K562 (cell line): ENCODE data around the gene THAP8. TPM values are rescaled to one million over a fixed set of nuclear protein-coding genes. Genes with fewer than 3 reads are reported as not detected.

Experiments
- C11orf30 ChIP-seq: fragments of 450-650 bp; IDR thresholded peaks from 2 replicates; pipeline ENCODE4 v1.6.1; 2016; ENCODE audit warnings: low read depth, mild to moderate bottlenecking
- CTCF ChIP-seq, 3 experiments: IDR thresholded peaks in 2 of 3; conservative IDR thresholded peaks in 1 of 3; 2 replicates each; pipeline ENCODE4 v1.5.1; 2011 to 2012; ENCODE audit warnings: low read length in 3 of 3, mild to moderate bottlenecking in 3 of 3, control low read depth in 2 of 3, improper control_type of control experiment in 1 of 3, inconsistent platforms in 1 of 3, low read depth in 1 of 3, mixed read lengths in 1 of 3, moderate library complexity in 1 of 3; ENCODE audit not compliant: insufficient read depth in 2 of 3
- ERF ChIP-seq: fragments of 450-650 bp; formaldehyde crosslinking; IDR thresholded peaks from 2 replicates; pipeline ENCODE4 v1.4.0; 2020; ENCODE audit warnings: mild to moderate bottlenecking, mixed read lengths
- FOS ChIP-seq: IDR thresholded peaks from 3 replicates; pipeline ENCODE4 v1.6.1; 2011; ENCODE audit not compliant: insufficient read length; ENCODE audit errors: extremely low read depth
- FOXJ2 ChIP-seq: fragments of 200-800 bp; sonication (Bioruptor generic); IDR thresholded peaks from 2 replicates; pipeline ENCODE4 v1.6.1; 2016; ENCODE audit warnings: missing genetic modification characterization, missing compliant biosample characterization
- MTA3 ChIP-seq: fragments of 450-650 bp; formaldehyde crosslinking; IDR thresholded peaks from 2 replicates; pipeline ENCODE4 v1.6.1; 2017; ENCODE audit warnings: mild to moderate bottlenecking, borderline replicate concordance
- MYBL2 ChIP-seq, 2 experiments: fragments of 450-650 bp in 1 of 2; sonication (generic) in 1 of 2; formaldehyde crosslinking in 1 of 2; IDR thresholded peaks; 2 replicates each; pipeline versions ENCODE4 v1.6.1 to v1.8.1; 2017 to 2022; ENCODE audit warnings: borderline replicate concordance in 1 of 2, inconsistent platforms in 1 of 2, low read depth in 1 of 2, mild to moderate bottlenecking in 1 of 2, missing genetic modification reagents in 1 of 2, moderate library complexity in 1 of 2
- PTBP1 ChIP-seq: fragments of 200-400 bp; formaldehyde crosslinking; IDR thresholded peaks from 2 replicates; pipeline ENCODE4 v1.6.1; 2017; ENCODE audit warnings: low read depth, low read length
- REST ChIP-seq, 2 experiments: fragments of 450-650 bp; formaldehyde crosslinking in 1 of 2; IDR thresholded peaks; 2 replicates each; pipeline versions ENCODE4 v1.4.0 to v1.6.1; 2014 to 2020; ENCODE audit warnings: mild to moderate bottlenecking in 2 of 2, borderline replicate concordance in 1 of 2, low read depth in 1 of 2
- TBP ChIP-seq: optimal IDR thresholded peaks from 2 replicates; pipeline ENCODE3; 2011; ENCODE audit warnings: low read depth, low read length, improper control_type of control experiment
- TCF7 ChIP-seq: sonication (generic); IDR thresholded peaks from 2 replicates; pipeline ENCODE4 v1.6.1; 2016; ENCODE audit warnings: antibody characterized with exemption, borderline replicate concordance
- ZBTB7A ChIP-seq: IDR thresholded peaks from 2 replicates; pipeline ENCODE4 v1.6.1; 2011; ENCODE audit warnings: low read depth, mild to moderate bottlenecking, low read length, moderate library complexity, borderline replicate concordance; ENCODE audit not compliant: control insufficient read depth
- ZNF253 ChIP-seq: fragments of 250-450 bp; sonication (Bioruptor Pico); conservative IDR thresholded peaks from 2 replicates; pipeline ENCODE4 v1.6.1; 2021; ENCODE audit warnings: mild to moderate bottlenecking
- polyA plus RNA-seq, 8 experiments: library from polyadenylated mRNA; depleted of rRNA in 4 of 8; stranded (reverse) in 5 of 8; unstranded in 3 of 8; fragments of >200 nt; fragmentation: Nextera tagmentation in 2 of 8; fragmentation: Illumina TruSeq in 1 of 8; extraction: Ambion mirVana in 2 of 8; extraction: Trizol in 1 of 8; gene quantifications; 2 replicates each; pipeline versions ENCODE4 v1.2.1 to v1.2.3, GENCODE V29; 2011 to 2014; ENCODE audit warnings: inconsistent platforms in 1 of 8, missing spikeins in 1 of 8
- total RNA-seq, 7 experiments: library from RNA; depleted of rRNA in 6 of 7; stranded (reverse); fragments of >200 nt in 6 of 7; fragmentation: Illumina TruSeq in 2 of 7; extraction: Trizol in 2 of 7; gene quantifications; 2 replicates each; pipeline versions ENCODE4 v1.2.1 to v1.2.3, GENCODE V29; 2011 to 2021; ENCODE audit warnings: low replicate concordance in 1 of 7

Gene THAP8
- total and polyA plus RNA-seq, 9 of the 15 experiments (the other 6 are each of a cell fraction or from before 2014, with no cell fraction given), result 0.11 to 2.0 (median 0.94) TPM

DNA sequence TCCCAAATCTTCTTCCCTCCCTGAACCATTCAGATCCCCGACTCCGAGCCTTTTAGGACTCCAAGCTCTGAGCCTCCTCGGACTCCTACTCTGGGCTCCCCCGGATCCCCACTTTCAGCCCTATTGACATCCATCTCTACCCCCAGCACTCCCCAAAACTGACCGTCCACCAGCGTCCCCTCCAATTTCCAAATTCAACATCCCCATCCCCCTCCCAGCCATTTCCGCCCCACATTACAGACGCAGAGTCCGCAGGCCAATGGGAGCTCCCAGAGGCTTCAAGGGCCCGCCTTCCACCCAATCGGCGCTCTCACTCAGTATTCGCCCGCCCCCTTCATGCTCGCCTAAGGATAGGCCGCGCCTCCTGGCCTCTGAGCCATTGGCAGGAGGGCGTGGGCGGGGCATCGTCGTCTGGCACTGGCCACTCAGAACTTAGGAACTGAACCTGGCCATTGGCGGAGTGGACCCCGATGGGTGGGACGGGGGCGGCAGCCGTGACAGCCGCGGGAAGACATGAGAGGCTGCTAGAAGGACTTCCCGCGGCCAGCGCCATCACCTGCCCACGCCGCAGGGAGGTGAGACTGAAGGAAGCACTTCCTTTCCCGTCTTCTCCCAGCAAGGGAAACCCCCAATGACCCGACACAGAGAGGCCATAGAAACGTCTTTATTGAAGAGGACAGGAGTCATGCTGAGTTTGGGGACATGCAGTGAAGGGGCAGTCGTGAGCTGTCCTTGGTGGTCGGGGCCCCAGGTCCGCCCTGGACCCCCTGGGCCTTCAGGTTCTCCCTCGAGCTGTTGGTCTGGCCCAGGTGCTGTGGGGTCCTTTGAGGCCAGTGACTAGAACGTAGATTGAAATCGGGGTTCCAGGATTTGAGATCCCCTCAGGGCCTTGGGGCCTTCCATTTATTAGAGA is 39.8 kb downstream of the THAP8 start, which contains the start of gene ALKBH6 (continued):
- TF ChIP-seq REST (IDR thresholded peaks at IDR 0.05; ENCODE audit: borderline replicate concordance), result peak; percentile 72
- TF ChIP-seq REST (CRISPR knock-in tag; IDR thresholded peaks at IDR 0.05; ENCODE audit: low read depth), result peak; percentile 72
- TF ChIP-seq TCF7, result no peak
- TF ChIP-seq MYBL2 (IDR thresholded peaks at IDR 0.05; ENCODE audit: low read depth), result no peak
- no peak for TF ChIP-seq MYBL2 (CRISPR knock-in tag; IDR thresholded peaks at IDR 0.05; ENCODE audit: borderline replicate concordance)
- TF ChIP-seq ERF, result peak; percentile 58; the same call in 1 of the 2 replicates
- peak; percentile 56; the same call in 1 of the 2 replicates for TF ChIP-seq C11orf30
- TF ChIP-seq ZNF253 (CRISPR knock-in tag), result no peak
- peak; percentile 57; the same call in 1 of the 2 replicates for TF ChIP-seq ZBTB7A
- TF ChIP-seq MTA3, result peak; percentile 58; the same call in 1 of the 2 replicates
- no peak for TF ChIP-seq PTBP1
- TF ChIP-seq FOS, result peak; percentile 94
- no peak for TF ChIP-seq FOXJ2 (tag)
- TF ChIP-seq CTCF (IDR thresholded peaks at IDR 0.05 in 2 of 3, conservative IDR thresholded peaks at IDR 0.05 in 1 of 3; ENCODE audit: insufficient read depth in 2 of 3, low read depth in 1 of 3, low read length in 3 of 3), result no peak
- peak; percentile 77 for TF ChIP-seq TBP
